IMR-90 (cell line): Measurements from ENCODE around the gene PDE11A. TPM values are rescaled to one million over a fixed set of nuclear protein-coding genes. Genes with fewer than 3 reads are reported as not detected.

ENCODE experiments used
- ATAC-seq: fragments of 200-7000 bp; cut with Tn5 transposase; 2 replicates; pipeline ENCODE4 v1.9.1; 2020; ENCODE audit warnings: low read depth, mild to moderate bottlenecking, moderate library complexity
- BruUV-seq: library from RNA; stranded (reverse); fragments of 400-500 nt; replicated peaks from 2 replicates; lab custom pipeline; 2021; lab: Mats Ljungman, UMichigan
- CTCF ChIA-PET: fragments of 300-600 bp; formaldehyde crosslinking; extraction: SDS; loops from one replicate; lab custom pipeline; 2021; ENCODE audit warnings: antibody characterized with exemption; lab: Yijun Ruan, JAX
- POLR2A ChIA-PET: fragments of 300-600 bp; sonication (Branson Sonifier 250); formaldehyde crosslinking; loops from one replicate; lab custom pipeline; 2022; ENCODE audit warnings: antibody characterized with exemption; ENCODE audit not compliant: unreplicated experiment; lab: Charles Lee
- DNase-seq: peaks from one replicate; pipeline ENCODE4 v3.0.0; 2013
- H2AFZ ChIP-seq: replicated peaks from 2 replicates; pipeline ENCODE3; 2013; ENCODE audit warnings: low read length, mild to moderate bottlenecking; ENCODE audit not compliant: poor library complexity
- H2AK5ac ChIP-seq: 2 replicates; pipeline ENCODE4 v1.6.1; 2013; ENCODE audit warnings: low read depth, low read length, inconsistent platforms
- H2AK9ac ChIP-seq: replicated peaks from 2 replicates; pipeline ENCODE3; 2013; ENCODE audit warnings: mild to moderate bottlenecking, low read depth, low read length, moderate library complexity; ENCODE audit not compliant: poor library complexity
- H2BK120ac ChIP-seq: 2 replicates; pipeline ENCODE4 v1.6.1; 2013; ENCODE audit warnings: low read depth, low read length, inconsistent platforms
- H2BK15ac ChIP-seq: 3 replicates; pipeline ENCODE4 v1.6.1; 2013; ENCODE audit warnings: low read depth, low read length, inconsistent platforms
- H2BK20ac ChIP-seq: 2 replicates; pipeline ENCODE4 v1.6.1; 2013; ENCODE audit warnings: low read depth, mild to moderate bottlenecking, inconsistent platforms, low read length, moderate library complexity
- H2BK5ac ChIP-seq: 2 replicates; pipeline ENCODE4 v1.6.1; 2013; ENCODE audit warnings: mild to moderate bottlenecking, low read depth, low read length, inconsistent platforms; ENCODE audit not compliant: poor library complexity, severe bottlenecking
- H3K14ac ChIP-seq: replicated peaks from 2 replicates; pipeline ENCODE4 v1.6.1; 2013; ENCODE audit warnings: low read depth, low read length, inconsistent platforms
- H3K18ac ChIP-seq: 2 replicates; pipeline ENCODE4 v1.6.1; 2013; ENCODE audit warnings: low read depth, low read length, control low read depth
- H3K23ac ChIP-seq: 2 replicates; pipeline ENCODE4 v1.6.1; 2013; ENCODE audit warnings: low read depth, low read length, inconsistent platforms
- H3K27ac ChIP-seq: 2 replicates; pipeline ENCODE4 v1.5.1; 2013; ENCODE audit warnings: mild to moderate bottlenecking, control low read depth, low read length; ENCODE audit not compliant: insufficient read depth
- H3K27me3 ChIP-seq: 2 replicates; pipeline ENCODE4 v1.6.1; 2013; ENCODE audit warnings: low read length; ENCODE audit not compliant: control insufficient read depth, insufficient read depth
- H3K36me3 ChIP-seq: 2 replicates; pipeline ENCODE4 v1.6.1; 2013; ENCODE audit warnings: low read length, mixed read lengths; ENCODE audit not compliant: control insufficient read depth, insufficient read depth
- H3K4ac ChIP-seq: 2 replicates; pipeline ENCODE4 v1.6.1; 2013; ENCODE audit warnings: low read depth, low read length, inconsistent platforms
- H3K4me1 ChIP-seq: 2 replicates; pipeline ENCODE4 v1.6.1; 2013; ENCODE audit warnings: low read length, mixed read lengths; ENCODE audit not compliant: control insufficient read depth, insufficient read depth
- H3K4me2 ChIP-seq: 2 replicates; pipeline ENCODE4 v1.6.1; 2013; ENCODE audit warnings: low read depth, mild to moderate bottlenecking, control low read depth, low read length, moderate library complexity
- H3K4me3 ChIP-seq: 2 replicates; pipeline ENCODE4 v1.5.1; 2013; ENCODE audit warnings: low read depth, mild to moderate bottlenecking, control low read depth, low read length, moderate library complexity; ENCODE audit not compliant: insufficient read depth
- H3K56ac ChIP-seq: 2 replicates; pipeline ENCODE4 v1.6.1; 2013; ENCODE audit warnings: low read length, inconsistent platforms; ENCODE audit not compliant: insufficient read depth; ENCODE audit errors: extremely low read depth
- H3K79me1 ChIP-seq, 2 experiments: 2 replicates each; pipeline ENCODE4 v1.6.1; 2013; ENCODE audit warnings: low read length in 2 of 2, inconsistent platforms in 1 of 2, low read depth in 1 of 2
- H3K9ac ChIP-seq: 2 replicates; pipeline ENCODE4 v1.6.1; 2013; ENCODE audit warnings: low read depth, low read length, control low read depth
- H3K9me1 ChIP-seq: 2 replicates; pipeline ENCODE4 v1.6.1; 2013; ENCODE audit warnings: low read length, inconsistent platforms; ENCODE audit not compliant: insufficient read depth
- H3K9me3 ChIP-seq: 2 replicates; pipeline ENCODE4 v1.6.1; 2013; ENCODE audit warnings: low read length; ENCODE audit not compliant: control insufficient read depth, insufficient read depth
- H4K20me1 ChIP-seq: 2 replicates; pipeline ENCODE4 v1.6.1; 2013; ENCODE audit warnings: low read length, inconsistent platforms; ENCODE audit not compliant: insufficient read depth
- H4K5ac ChIP-seq: 2 replicates; pipeline ENCODE4 v1.6.1; 2013; ENCODE audit warnings: mild to moderate bottlenecking, low read depth, low read length, control low read depth
- H4K8ac ChIP-seq, 2 experiments: 2 replicates each; pipeline ENCODE4 v1.6.1; 2013; ENCODE audit warnings: low read depth in 2 of 2, low read length in 2 of 2, control low read depth in 1 of 2, inconsistent platforms in 1 of 2
- H4K91ac ChIP-seq: 2 replicates; pipeline ENCODE4 v1.6.1; 2013; ENCODE audit warnings: low read depth, low read length, inconsistent platforms; ENCODE audit not compliant: insufficient read depth
- BHLHE40 ChIP-seq: fragments of 150-350 bp; IDR thresholded peaks from 2 replicates; pipeline ENCODE4 v1.6.1; 2016; ENCODE audit warnings: mild to moderate bottlenecking, low read depth, low read length
- CEBPB ChIP-seq: IDR thresholded peaks from 2 replicates; pipeline ENCODE4 v1.6.1; 2012; ENCODE audit warnings: low read depth, low read length, improper control_type of control experiment
- CHD1 ChIP-seq: IDR thresholded peaks from 2 replicates; pipeline ENCODE4 v1.6.1; 2012; ENCODE audit warnings: low read depth, low read length, improper control_type of control experiment
- FOS ChIP-seq: fragments of 150-350 bp; IDR thresholded peaks from 2 replicates; pipeline ENCODE4 v1.6.1; 2016; ENCODE audit warnings: low read depth, low read length
- MAFK ChIP-seq: IDR thresholded peaks from 2 replicates; pipeline ENCODE4 v1.6.1; 2012; ENCODE audit warnings: low read depth, low read length, improper control_type of control experiment
- MAZ ChIP-seq: IDR thresholded peaks from 2 replicates; pipeline ENCODE4 v1.6.1; 2012; ENCODE audit warnings: low read depth, mild to moderate bottlenecking, low read length, improper control_type of control experiment, moderate library complexity, borderline replicate concordance
- MXI1 ChIP-seq: IDR thresholded peaks from 2 replicates; pipeline ENCODE4 v1.6.1; 2012; ENCODE audit warnings: low read depth, mild to moderate bottlenecking, low read length, moderate library complexity, borderline replicate concordance
- NFE2L2 ChIP-seq: fragments of 150-350 bp; IDR thresholded peaks from 2 replicates; pipeline ENCODE4 v1.6.1; 2016; ENCODE audit warnings: low read depth, mild to moderate bottlenecking, low read length
- POLR2A ChIP-seq: IDR thresholded peaks from 2 replicates; pipeline ENCODE4 v1.6.1; 2012; ENCODE audit warnings: mild to moderate bottlenecking, low read depth, low read length
- RAD21 ChIP-seq: IDR thresholded peaks from 2 replicates; pipeline ENCODE4 v1.6.1; 2012; ENCODE audit warnings: low read length, improper control_type of control experiment
- RCOR1 ChIP-seq: IDR thresholded peaks from 2 replicates; pipeline ENCODE4 v1.6.1; 2012; ENCODE audit warnings: mild to moderate bottlenecking, low read length, improper control_type of control experiment; ENCODE audit not compliant: insufficient replicate concordance
- RFX5 ChIP-seq: IDR thresholded peaks from 2 replicates; pipeline ENCODE4 v1.8.0; 2012; ENCODE audit warnings: low read depth, mild to moderate bottlenecking, low read length, moderate library complexity
- SMC3 ChIP-seq: fragments of 150-350 bp; IDR thresholded peaks from 2 replicates; pipeline ENCODE4 v1.6.1; 2016; ENCODE audit warnings: low read depth, mild to moderate bottlenecking, antibody characterized with exemption, low read length, moderate library complexity
- USF2 ChIP-seq: fragments of 150-350 bp; IDR thresholded peaks from 2 replicates; pipeline ENCODE4 v1.6.1; 2017; ENCODE audit warnings: mild to moderate bottlenecking, antibody characterized with exemption, low read length, low read depth
- WGBS, 2 experiments: methylation state at CpG; one replicate each; pipeline versions ENCODE4 v1.1.5 to v1.1.7; 2013; ENCODE audit warnings: missing lambda C conversion rate in 2 of 2; ENCODE audit not compliant: insufficient read length in 1 of 2; ENCODE audit errors: extremely low coverage in 2 of 2; 5-methylcytosine and 5-hydroxymethylcytosine counted together
- dilution Hi-C: fragments of 300-500 bp; cut with HindIII; formaldehyde crosslinking; loops from one replicate; pipeline ENCODE4 v1.14.3; 2018; ENCODE audit warnings: low sequenced_read_pairs; ENCODE audit not compliant: unreplicated experiment
- in situ Hi-C: fragments of 300-500 bp; cut with MboI; formaldehyde crosslinking; loops from 3 replicates; pipeline ENCODE4 v1.14.3; 2019; ENCODE audit warnings: low sequenced_read_pairs, inconsistent platforms, mixed read lengths
- intact Hi-C: fragments of 100-400 bp; cut with micrococcal nuclease; formaldehyde crosslinking; loops from 2 replicates; pipeline ENCODE4 v1.10.0; 2022
- polyA plus RNA-seq, 3 experiments: library from polyadenylated mRNA; depleted of rRNA; stranded (reverse); fragments of >200 nt; gene quantifications; 2 replicates each; pipeline ENCODE4 v1.2.3, GENCODE V29; 2012; ENCODE audit warnings: low replicate concordance in 1 of 3
- total RNA-seq: library from RNA; depleted of rRNA; stranded (reverse); fragments of >200 nt; gene quantifications from 2 replicates; pipeline ENCODE4 v1.2.3, GENCODE V29; 2012
- TF ChIP-seq, protein P1 (sequence below): conservative IDR thresholded peaks from 2 replicates; pipeline ENCODE4 v1.5.1; 2012; ENCODE audit warnings: mild to moderate bottlenecking, low read depth, low read length, improper control_type of control experiment
- TF ChIP-seq, protein P2 (sequence below): fragments of 150-350 bp; IDR thresholded peaks from 2 replicates; pipeline ENCODE4 v1.6.1; 2016; ENCODE audit warnings: low read depth, mild to moderate bottlenecking, low read length, moderate library complexity, borderline replicate concordance

The PDE11A gene
- total and polyA plus RNA-seq, 2 of the 4 experiments (the other 2 are of a cell fraction): 0.21 to 0.72 TPM

GRCh38 chr2:177715771-177716170 lies 356.8 kb downstream of the PDE11A start:
- H4K91ac ChIP-seq: no peak overlapping the region
- dilution Hi-C loops: no loop called here
- BruUV-seq: no TSS peak
- no peak overlapping the region for H2AK9ac ChIP-seq
- no peak for ATAC-seq
- no peak overlapping the region for H2AK5ac ChIP-seq
- DNase-seq: no peak
- H3K9me3 ChIP-seq: no peaks in the 10 kb centered on the region
- H3K4me1 ChIP-seq: no peaks in the 10 kb centered on the region
- CTCF ChIA-PET: no interaction called here
- H3K36me3 ChIP-seq: no peaks in the 10 kb centered on the region
- no peak overlapping the region for H3K4ac ChIP-seq
- no peak overlapping the region for H3K4me3 ChIP-seq
- H2AFZ ChIP-seq: peak overlapping the region; percentile 36
- H3K14ac ChIP-seq: no peak overlapping the region
- intact Hi-C loops: no loop called here
- in situ Hi-C loops: no loop called here
- TF ChIP-seq POLR2A (no peak), MAFK (no peak), FOS (no peak), USF2 (no peak), NFE2L2 (no peak), SMC3 (no peak), CEBPB (no peak), CHD1 (no peak), RCOR1 (no peak), MXI1 (no peak), RAD21 (no peak), BHLHE40 (no peak), RFX5 (no peak), MAZ (no peak)
- TF ChIP-seq, protein P1, sequence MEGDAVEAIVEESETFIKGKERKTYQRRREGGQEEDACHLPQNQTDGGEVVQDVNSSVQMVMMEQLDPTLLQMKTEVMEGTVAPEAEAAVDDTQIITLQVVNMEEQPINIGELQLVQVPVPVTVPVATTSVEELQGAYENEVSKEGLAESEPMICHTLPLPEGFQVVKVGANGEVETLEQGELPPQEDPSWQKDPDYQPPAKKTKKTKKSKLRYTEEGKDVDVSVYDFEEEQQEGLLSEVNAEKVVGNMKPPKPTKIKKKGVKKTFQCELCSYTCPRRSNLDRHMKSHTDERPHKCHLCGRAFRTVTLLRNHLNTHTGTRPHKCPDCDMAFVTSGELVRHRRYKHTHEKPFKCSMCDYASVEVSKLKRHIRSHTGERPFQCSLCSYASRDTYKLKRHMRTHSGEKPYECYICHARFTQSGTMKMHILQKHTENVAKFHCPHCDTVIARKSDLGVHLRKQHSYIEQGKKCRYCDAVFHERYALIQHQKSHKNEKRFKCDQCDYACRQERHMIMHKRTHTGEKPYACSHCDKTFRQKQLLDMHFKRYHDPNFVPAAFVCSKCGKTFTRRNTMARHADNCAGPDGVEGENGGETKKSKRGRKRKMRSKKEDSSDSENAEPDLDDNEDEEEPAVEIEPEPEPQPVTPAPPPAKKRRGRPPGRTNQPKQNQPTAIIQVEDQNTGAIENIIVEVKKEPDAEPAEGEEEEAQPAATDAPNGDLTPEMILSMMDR: no peak
- TF ChIP-seq, protein P2, sequence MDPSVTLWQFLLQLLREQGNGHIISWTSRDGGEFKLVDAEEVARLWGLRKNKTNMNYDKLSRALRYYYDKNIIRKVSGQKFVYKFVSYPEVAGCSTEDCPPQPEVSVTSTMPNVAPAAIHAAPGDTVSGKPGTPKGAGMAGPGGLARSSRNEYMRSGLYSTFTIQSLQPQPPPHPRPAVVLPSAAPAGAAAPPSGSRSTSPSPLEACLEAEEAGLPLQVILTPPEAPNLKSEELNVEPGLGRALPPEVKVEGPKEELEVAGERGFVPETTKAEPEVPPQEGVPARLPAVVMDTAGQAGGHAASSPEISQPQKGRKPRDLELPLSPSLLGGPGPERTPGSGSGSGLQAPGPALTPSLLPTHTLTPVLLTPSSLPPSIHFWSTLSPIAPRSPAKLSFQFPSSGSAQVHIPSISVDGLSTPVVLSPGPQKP: no peak
- no peak overlapping the region for H3K27ac ChIP-seq
- no peaks in the 10 kb centered on the region; the same call in 1 of the 2 replicates for H3K27me3 ChIP-seq
- no peaks in the 10 kb centered on the region for H4K20me1 ChIP-seq
- POLR2A ChIA-PET: no interaction called here
- no peak overlapping the region for H3K23ac ChIP-seq
- no peak overlapping the region for H3K4me2 ChIP-seq
- H3K9me1 ChIP-seq: no peaks in the 10 kb centered on the region
- H2BK20ac ChIP-seq: no peak overlapping the region
- H3K79me1 ChIP-seq: no peaks in the 10 kb centered on the region
- no peak overlapping the region for H2BK120ac ChIP-seq
- H2BK5ac ChIP-seq: no peak overlapping the region
- no peak overlapping the region for H4K5ac ChIP-seq
- WGBS, 2 experiments: no CpG with 5 or more reads among the region's 2 CpGs
- H2BK15ac ChIP-seq: no peak overlapping the region
- H3K18ac ChIP-seq: no peak overlapping the region
- H3K9ac ChIP-seq: no peak overlapping the region
- no peak overlapping the region for H4K8ac ChIP-seq
- no peak overlapping the region for H3K56ac ChIP-seq
